ENCODE results near the gene KIAA1614. TPM values are rescaled to one million over a fixed set of nuclear protein-coding genes. Genes with fewer than 3 reads are reported as not detected.

KIAA1614 gene
- total RNA-seq, 1 donor from 2014 or later, result 5.7 TPM

DNA sequence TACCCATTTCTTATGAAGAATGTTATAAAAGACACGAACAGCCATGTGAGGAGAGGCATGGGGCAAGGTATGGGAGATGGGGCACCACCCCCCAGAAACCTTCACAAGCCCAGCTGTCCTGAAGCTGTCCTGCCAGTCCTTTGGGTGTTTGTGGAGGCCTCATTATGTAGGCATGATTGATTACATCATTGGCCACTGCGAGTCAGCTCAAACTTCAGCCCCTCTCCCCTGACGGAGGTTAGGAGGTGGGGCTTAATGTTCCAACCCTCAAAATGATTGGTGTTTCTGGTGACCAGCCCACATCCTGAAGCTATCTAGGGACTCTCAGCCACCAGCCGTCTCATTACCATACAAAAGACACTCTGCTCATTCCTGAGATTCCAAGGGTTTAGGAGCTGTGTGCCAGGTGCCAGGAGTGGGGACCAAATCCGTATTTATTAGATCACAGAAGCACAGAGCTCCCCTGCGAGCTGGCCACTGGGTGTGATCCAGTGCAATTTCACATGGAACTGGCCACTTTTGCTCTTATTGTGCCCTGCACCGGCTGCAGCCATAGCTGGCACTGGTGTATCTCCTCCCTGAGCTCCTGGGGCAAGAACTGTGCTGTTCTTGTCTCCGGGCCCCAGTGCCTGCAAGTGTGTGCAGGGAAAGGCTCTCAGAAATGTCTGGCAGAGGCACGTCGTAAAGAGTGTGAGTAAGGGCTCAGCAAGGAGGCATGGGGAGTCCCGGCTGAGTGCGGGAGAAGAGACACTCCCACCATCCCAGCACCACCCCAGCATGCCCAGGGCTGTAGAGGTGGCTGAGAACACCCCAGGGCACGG is 10.5 kb downstream of the KIAA1614 start:
- DNase-seq (ENCODE audit: low spot score in 2 of 2), result no peak
- no peak for FAIRE-seq

DNA sequence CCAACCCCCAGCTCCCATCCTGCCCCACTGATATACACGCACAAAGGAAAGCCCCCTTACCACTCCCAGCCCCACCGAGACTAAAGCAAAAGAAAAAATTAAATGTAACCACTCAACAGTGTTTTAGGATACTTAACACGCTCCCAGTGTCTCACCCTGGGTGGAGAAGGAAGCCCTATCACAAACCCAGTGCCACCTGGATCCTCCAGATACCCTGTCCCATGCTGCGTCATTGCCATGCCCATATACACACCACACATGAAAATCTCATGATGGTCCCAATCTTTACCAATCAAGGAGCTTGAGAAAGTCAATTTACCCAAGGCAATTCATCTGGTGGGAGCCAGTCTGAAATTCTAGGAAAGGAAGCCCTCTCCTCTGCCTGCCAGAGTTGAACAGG is 11.2 kb downstream of the KIAA1614 start:
- no peak for FAIRE-seq

DNA sequence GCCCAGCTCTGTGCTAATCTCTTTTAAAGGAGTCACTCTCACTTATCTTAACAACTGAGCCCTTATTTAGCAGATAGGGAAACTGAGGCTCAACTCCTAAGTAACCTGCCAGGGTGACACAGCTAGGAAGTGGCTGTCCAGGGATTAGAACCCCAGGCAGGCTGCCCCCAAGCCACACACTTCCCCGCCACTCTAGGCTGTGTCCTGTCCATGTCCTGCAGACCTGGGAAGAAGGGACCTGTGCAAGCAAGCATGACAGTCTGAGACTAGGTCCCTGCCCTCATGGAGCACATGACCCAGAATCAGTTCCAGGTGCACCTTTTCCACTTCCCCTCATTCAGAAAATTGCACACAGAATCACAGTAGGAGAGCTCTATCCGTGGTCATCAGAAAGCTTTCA is 12.2 kb downstream of the KIAA1614 start:
- FAIRE-seq (no peak), DNase-seq (ENCODE audit: low spot score in 2 of 2) (no peak)

More for the DNA sequence above, 11.2 kb downstream of the KIAA1614 start:
- DNase-seq (ENCODE audit: low spot score in 2 of 2), result no peak

DNA sequence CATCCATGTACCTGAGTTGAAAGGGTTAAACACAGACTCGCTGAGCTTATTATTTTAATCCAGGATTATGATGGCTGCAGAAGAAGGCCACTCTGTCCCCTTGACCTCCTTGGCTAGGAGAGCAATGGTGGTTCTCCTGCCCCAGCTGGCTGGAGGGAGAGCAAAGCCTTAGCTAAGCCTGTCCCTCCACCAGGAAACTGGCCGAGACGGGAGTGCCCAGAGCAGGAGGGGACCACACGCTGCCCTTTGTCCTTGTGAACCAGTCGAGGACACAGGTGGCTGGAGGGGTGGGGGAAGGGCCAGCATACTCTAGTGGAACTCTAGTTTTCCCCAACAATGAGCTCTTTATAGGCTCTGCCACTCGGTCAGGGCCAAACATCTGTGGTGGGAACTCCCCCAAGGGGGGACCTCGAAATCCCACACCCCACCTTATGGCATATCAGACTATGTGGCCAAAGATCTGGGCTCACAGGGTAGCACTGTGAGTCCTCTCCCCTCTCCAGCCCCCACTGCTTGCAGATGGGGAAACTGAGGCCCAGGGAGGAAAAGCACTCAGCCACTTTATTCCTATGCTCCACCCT is 12.9 kb downstream of the KIAA1614 start:
- DNase-seq (ENCODE audit: low spot score in 2 of 2), result peak; percentile 49 to 74
- no peak for FAIRE-seq

DNA sequence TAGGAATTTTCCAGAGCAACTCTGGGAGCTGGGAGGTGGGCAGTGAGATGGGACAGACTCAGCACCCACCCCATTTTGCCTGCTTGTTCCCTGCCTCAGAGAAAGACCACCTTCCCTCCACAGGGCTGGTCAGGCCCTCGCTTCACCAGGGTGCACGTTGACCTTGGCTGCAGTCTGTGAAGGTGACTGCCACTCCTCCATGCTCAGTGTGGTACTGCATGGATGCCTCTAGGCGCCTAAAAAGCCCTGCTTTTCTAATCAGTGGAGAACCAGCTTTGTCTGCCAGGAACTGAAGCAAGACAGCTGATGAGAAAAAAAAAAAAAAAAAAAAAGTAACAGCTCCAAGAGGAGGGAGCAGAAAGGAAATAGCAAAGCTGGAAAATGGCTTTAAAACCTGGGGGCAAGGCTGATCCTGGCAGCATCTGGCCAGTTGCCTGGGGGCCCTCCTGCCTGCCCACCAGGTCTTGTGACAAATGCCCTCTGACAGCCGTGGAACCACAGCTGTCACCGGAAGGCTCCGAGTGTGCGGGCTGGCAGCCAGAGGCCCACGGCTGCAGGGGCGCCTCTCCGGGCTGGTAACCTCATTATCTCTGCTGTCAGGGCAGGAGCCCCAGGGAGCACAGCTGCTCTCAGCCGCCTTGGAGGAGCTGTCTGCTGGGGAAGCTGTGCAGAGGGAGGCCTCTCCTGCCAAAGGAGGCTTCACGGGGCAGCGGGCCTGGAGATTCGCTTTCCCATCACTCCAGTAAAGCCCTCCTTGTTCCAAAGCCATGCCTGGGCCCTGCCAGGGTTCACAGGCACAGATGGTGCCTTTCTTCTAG is 13.7 kb downstream of the KIAA1614 start:
- peak; percentile 52 to 59 for DNase-seq (ENCODE audit: low spot score in 2 of 2)
- FAIRE-seq, result no peak

DNA sequence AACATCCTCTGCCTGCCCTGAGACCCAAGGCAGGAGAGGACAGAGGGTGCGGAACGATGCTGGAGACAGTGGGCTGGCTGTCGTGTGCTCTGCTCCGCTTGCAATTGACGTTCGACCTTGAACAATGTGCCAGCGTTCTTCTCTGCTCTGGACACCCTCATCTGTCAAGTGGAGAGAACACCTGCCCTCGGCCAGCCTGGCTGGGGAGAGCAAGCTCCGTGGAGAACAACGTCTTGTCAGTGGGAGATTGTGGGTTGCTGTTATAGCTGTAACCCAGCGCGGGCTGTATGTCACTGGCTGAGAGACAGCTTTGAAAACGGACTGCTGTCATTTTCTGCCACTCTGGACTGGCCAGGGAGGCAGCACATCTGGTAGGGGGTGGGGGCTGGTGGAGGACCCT is 14.7 kb downstream of the KIAA1614 start:
- FAIRE-seq, result no peak

DNA sequence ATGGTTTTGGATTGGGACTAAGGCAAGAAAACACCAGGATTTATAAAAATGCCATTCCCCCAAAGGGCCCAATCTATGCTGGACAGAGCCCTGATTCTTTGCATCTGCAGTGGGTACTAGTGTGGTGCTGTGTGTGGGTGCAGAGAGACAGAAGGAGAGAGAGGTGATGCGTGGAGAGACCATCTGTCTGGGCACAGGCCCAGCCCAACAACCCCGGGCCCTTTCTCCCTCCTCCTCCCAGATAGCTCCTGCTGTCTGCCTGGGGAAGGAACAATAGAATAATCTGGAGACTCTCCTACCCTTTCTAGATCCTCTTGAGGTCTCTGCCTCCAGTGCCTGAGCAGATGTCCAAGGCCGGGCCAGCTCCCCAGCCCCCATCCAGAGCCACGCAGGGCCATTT is 15.1 kb downstream of the KIAA1614 start:
- FAIRE-seq (no peak), DNase-seq (ENCODE audit: low spot score in 2 of 2) (peak; percentile 55 to 62)

More for the DNA sequence above, 14.7 kb downstream of the KIAA1614 start:
- no peak for DNase-seq (ENCODE audit: low spot score in 2 of 2)

DNA sequence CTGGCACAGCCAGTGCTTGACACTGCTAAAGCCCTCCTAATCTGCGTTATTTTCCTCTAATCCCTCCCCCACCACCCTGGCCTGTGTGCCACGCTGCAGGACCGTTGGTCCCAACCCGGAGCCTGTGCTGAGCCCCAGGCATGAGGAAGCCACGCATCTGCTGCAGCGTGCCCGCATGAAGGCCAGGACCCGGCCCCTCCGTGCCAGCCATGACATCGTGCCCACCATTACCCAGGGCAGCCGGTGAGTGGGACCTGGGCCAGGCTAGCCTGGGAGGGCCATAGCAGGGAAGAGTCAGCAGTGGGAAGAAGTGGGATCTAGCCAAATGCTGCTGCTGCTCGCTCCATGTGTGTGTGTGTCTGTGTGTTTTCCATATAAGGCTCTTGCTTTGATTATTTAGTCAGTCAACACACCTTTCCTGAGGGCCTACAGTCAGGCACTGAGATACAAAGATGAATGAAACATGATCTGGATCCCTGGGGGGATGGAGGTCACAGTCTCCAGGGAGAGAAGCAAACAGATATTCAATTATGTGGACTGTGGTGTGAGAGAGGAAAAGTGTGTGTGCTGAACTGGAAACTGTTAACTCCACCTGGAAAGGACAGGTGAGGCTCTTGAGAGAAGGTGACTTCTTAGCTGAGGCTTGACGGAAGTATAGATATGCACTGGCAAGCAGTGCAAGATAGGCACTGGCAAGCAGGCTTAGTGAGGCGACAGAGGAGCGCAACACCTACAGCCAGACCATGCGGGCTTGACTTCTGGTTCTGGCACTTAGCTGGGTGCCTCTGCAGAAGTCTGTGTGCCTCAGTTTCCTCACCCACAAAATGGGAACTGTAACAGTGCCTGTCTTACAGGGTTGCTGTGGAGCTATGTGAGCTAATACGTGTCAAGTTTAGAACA is 15.9 kb downstream of the KIAA1614 start:
- DNase-seq (ENCODE audit: low spot score in 2 of 2), result no peak
- no peak for FAIRE-seq

DNA sequence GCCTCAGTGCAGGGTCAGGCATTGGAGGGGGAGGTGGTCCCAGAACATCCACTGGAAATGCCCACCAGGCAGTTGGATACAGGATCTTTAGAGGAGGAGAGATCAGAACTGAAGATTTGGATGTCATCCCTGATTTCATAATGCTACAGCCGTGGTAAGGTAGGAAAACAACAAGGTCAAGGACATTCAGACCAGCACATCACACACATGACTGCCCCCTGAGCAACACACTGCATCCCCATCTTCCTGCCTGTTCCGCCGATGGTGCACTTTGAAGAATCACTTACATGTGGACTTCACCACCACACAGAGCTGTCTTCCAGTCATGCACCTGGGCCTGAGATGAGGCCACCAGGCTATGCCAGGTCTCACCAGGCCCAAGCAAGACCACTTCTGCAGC is 16.7 kb downstream of the KIAA1614 start:
- DNase-seq (ENCODE audit: low spot score in 2 of 2), result no peak
- no peak for FAIRE-seq

DNA sequence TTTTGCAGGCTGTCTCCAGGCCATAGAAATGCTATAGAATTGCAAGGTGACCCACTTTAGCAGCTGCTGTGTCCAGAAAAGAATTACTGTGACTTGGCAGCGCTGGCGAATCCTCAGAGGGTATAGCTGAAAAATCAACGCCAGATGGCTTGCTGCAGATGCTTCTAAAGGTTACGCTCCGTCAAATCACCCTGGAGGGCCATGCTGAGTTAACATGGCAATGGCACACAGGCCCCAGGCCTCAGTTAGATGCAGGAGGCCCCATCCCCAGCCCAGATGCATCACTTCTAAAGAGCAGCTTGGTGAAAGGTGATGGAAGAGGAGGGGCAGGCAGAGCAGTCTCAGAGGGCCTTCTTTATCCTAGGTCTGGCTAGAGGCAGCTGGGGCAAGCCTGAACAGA is 18.0 kb downstream of the KIAA1614 start:
- no peak for DNase-seq (ENCODE audit: low spot score in 2 of 2)

DNA sequence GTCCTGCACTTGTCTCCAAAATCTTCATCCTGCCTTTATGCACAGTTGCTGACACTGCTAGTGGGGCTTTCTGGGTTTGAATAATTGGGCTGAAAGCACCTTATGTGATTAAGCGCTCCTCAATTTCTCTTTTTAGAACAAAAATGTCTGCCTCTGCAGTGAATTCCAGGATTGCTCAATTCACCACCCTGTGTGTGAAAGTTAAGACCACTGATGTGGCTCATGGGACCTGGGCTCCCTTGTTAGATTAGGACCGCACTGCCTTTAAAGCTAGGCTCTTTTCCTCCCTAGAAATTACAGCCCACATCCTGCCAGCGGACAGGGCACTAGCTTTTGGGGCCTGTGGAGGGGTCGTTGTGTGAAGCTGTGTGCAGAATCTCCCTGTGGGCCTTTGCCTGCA is 18.8 kb downstream of the KIAA1614 start:
- DNase-seq (ENCODE audit: low spot score in 2 of 2), result no peak
- FAIRE-seq, result no peak

More for the DNA sequence above, 18.0 kb downstream of the KIAA1614 start:
- FAIRE-seq, result no peak

DNA sequence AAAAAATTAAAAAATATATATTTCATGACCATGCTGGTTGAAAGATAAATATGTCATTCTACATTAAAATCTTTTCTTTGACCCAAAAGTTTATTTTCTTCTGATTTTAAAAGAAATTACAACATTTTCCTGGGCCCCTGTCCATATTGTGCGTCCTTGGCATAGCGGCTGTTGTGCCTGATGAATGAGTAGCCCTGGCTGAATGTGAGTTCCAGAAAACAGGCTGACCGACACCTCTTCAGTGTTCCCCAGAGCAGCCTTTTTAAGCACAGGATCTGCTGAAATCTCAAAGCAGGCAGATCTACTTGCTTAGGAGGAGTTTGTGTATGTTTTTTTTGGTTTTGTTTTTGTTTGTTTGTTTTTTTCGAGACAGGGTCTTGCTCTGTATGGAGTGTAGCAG is 19.7 kb downstream of the KIAA1614 start:
- no peak for DNase-seq (ENCODE audit: low spot score in 2 of 2)
- FAIRE-seq, result no peak

DNA sequence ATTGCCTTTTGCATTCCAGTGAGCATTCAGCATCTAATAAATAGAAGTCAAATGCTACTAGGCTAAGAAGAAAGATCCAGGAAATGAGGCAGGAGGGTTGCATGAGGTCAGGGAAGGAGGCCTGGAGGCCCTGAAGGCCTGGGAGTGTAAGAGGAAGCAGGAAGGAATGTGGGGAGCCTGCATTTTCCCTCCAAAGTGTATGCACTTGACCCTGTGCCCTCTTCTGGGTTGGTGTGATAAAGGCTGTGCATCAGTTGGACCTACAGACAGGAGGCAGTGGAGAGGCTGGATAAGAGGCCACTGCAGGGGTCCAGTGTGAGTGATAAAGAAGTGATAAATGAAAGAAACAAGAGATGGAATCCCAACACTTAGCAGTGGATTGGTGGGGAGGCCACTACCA is 20.4 kb downstream of the KIAA1614 start:
- FAIRE-seq (no peak), DNase-seq (ENCODE audit: low spot score in 2 of 2) (no peak)

DNA sequence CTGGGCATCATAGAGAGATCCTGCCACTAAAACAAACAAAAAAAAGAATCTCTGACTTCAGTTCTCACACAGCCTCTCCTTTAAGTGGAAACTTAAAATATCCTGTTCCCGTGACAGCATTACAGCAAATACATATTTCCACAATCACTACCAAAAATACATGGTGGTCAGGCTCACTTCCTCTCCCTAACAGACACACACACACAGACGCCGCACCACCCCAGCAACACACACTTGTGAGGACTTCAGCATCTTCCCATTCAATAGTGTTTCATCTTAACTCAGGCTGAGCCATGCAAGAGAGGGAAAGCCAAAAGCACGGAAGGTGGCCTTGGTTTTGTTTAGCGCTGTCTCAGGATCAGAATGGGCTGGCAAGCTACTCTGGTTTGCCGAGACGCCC is 21.9 kb downstream of the KIAA1614 start:
- no peak for FAIRE-seq

DNA sequence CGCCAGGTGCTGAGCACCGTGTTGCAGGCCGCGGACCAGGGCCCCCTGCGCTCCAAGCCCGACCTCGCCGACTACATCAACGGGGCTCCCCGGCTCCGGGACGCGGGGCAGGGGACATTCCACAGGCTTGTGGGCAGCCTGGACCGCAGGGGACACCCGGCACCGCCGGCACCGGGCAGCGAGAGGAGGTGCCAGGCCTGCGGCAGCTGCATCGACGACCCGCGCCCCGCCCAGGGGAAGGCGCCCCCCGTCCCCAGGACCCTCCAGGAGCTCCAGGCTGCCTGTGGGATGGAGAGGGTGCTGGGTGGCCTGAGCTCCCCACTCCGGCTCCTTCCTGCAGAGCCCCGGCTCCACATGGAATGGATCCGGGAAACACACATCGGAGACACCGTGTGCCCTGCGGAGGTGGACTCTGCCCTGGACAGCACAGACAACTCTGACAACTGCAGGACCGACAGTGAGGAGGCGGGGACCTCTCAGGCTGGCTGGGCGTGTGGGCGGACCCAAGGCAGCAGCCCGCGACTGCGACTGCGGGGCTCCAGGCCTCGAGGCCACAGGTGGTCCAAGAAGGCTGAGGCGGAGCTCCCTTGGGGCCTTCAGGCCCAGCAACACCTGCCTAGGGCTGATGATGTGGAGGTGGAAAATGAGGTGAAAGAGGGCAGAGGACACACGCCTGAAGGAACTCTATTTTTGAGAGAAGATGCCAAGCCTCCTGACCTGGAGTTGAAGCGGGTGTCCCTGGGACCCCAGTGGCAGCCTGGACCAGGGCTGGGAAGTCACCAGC is 22.8 kb downstream of the KIAA1614 start:
- DNase-seq (ENCODE audit: low spot score in 2 of 2), result no peak

More for the DNA sequence above, 21.9 kb downstream of the KIAA1614 start:
- DNase-seq (ENCODE audit: low spot score in 2 of 2), result no peak

DNA sequence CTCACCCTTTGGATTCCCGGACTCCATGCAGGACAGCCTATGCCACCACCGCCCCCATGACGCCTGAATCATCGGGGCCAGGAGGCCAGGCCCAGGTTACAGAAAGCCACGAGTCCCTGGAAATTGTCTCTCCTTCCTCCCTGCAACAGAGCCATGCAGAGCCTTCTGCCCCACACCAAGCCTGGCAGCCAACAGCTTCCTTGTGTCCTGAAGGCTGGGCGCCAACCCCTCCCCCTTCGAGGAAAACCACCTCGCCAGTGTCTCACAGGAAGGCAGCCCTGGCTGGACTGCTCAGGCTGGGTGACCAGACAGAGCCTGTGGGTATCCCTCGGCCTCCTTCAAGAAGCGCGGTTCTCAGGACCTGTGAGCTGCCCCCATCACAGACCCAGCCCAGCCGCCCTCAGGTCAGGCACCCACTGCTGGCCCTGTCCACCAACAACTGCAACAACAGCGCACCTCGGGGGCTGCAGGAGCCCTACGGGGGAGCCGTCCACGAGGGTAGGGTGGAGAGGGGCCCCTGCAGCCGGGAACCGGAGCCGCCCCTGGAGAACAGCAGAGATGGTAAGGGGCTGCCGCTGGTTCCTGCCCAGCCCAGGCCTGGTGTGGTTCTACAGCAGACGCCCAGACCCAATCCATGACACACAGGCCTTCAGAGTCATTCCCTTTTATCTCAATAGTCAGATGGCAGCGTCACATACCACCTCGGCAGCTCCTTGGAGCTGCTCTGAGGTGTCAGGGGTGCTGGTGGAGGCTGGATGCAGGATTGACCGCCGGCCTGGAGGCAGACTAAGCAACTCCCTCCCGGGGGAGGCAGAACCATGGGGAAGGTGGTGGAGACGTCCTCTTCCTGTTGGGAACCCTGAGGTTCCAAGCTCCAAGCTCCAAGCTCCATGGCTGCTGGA is 23.7 kb downstream of the KIAA1614 start:
- DNase-seq (ENCODE audit: low spot score in 2 of 2) (no peak), FAIRE-seq (no peak)

More for the DNA sequence above, 22.8 kb downstream of the KIAA1614 start:
- no peak for FAIRE-seq

DNA sequence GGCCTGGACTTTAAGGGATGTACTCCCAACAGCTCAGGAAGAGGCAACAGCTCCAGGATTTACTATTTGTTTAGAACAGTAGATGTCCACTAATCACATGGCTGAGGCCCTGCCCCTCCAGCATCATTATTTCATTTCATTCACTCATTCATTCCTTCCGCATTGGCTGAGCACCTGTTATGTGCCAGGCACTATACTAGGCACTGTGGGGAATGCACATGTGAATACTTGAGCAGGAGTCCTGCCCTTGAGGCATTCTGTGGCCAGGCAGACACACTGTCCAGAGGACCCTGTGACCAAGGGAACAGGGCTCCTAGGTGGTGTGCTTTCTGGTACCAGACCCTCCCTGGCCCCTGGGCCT is 24.3 kb downstream of the KIAA1614 start:
- FAIRE-seq (no peak), DNase-seq (ENCODE audit: low spot score in 2 of 2) (no peak)

DNA sequence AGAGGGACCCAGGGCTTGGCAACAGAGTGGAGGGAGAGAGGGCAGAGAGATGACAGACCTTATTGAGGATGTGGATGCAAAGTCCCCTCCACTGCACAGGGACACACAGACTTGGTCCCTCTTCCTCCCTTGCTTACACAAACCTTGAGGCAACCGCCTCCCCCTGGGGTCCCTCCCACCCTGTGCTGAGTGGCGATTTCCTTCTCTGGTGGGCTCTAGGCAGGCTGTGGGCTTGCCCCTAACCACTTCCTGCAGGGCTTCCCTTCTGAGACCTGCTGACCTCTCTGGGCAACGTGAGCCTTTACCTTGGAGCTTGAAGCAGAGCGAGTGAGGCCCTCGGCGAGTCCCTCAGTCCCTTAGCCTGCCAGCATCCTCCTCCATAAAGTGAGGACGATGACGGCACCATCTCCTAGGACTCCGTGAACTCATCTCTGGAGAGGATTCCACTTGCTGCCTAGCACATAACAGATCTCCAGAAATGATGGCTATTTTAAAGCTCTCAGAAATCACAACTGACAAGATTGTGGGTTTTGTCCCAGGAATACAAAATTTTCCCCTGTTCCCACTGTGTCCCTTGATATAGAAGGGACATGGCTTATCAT is 25.0 kb downstream of the KIAA1614 start:
- no peak for DNase-seq (ENCODE audit: low spot score in 2 of 2)
- FAIRE-seq, result no peak
